Ovary (tissue), 10 donors: ENCODE data around the gene PSMA6. TPM values are rescaled to one million over a fixed set of nuclear protein-coding genes. Genes with fewer than 3 reads are reported as not detected.

Experiments
- DNase-seq, 5 donors: peaks; one replicate each; pipeline ENCODE4 v3.0.0-alpha.2; 2019 to 2020
- H3K27ac ChIP-seq, 2 donors: fragments of 200-600 bp; one replicate each; pipeline versions ENCODE4 v1.5.1 to v1.8.0; 2019 to 2022
- H3K27me3 ChIP-seq: fragments of 200-600 bp; one replicate; pipeline ENCODE4 v1.8.0; 2022
- H3K36me3 ChIP-seq: fragments of 200-600 bp; sonication (generic); one replicate; pipeline ENCODE4 v1.5.1; 2019
- H3K4me1 ChIP-seq: one replicate; pipeline ENCODE4 v1.8.1; 2013; ENCODE audit warnings: mild to moderate bottlenecking, moderate library complexity; ENCODE audit not compliant: insufficient read depth
- H3K4me3 ChIP-seq: fragments of 200-600 bp; sonication (generic); one replicate; pipeline ENCODE4 v1.5.1; 2017
- H3K9me3 ChIP-seq, 2 donors: fragments of 200-600 bp in 1 of 2; sonication (generic) in 1 of 2; one replicate each; pipeline versions ENCODE4 v1.5.1 to v1.8.1; 2013 to 2019; ENCODE audit warnings: mild to moderate bottlenecking in 1 of 2, moderate library complexity in 1 of 2
- CTCF ChIP-seq, 3 donors: fragments of 450-650 bp in 2 of 3; fragments of 200-600 bp in 1 of 3; IDR thresholded peaks; one replicate each; pipeline versions ENCODE4 v1.5.1 to v1.8.0; 2016 to 2022; ENCODE audit warnings: antibody characterized with exemption in 3 of 3, mild to moderate bottlenecking in 1 of 3
- EP300 ChIP-seq: sonication (generic); formaldehyde crosslinking; IDR thresholded peaks from one replicate; pipeline ENCODE4 v1.6.1; 2017; ENCODE audit warnings: antibody characterized with exemption
- POLR2A ChIP-seq: fragments of 450-650 bp; IDR thresholded peaks from one replicate; pipeline ENCODE4 v1.6.1; 2017; ENCODE audit warnings: antibody characterized with exemption, mild to moderate bottlenecking, moderate library complexity
- WGBS, 3 donors: extraction: QIAGEN DNeasy Blood & Tissue Kit in 1 of 3; methylation state at CpG; one replicate each; pipeline versions ENCODE4 v1.1.5 to v1.1.7; 2013 to 2017; 5-methylcytosine and 5-hydroxymethylcytosine counted together
- intact Hi-C, 4 donors: fragments of 100-400 bp; cut with DNase I; formaldehyde crosslinking; loops; one replicate each; pipeline versions ENCODE4 v1.11.0 to v1.15.1; 2022 to 2023
- long read RNA-seq, 3 donors: library from polyadenylated mRNA in 2 of 3; unstranded in 2 of 3; transcript quantifications; one replicate each; pipeline ENCODE4 v2.0.0 and lab custom pipeline, GENCODE V29; 2021 to 2026
- polyA plus RNA-seq, 2 donors: library from polyadenylated mRNA; stranded (reverse); fragments of 200-250 nt in 1 of 2; fragments of 350-450 nt in 1 of 2; fragmentation: Illumina TruSeq in 1 of 2; extraction: RNeasy Lipid Tissue Mini Kit (QIAGEN cat#74804) in 1 of 2; gene quantifications; one replicate each; pipeline ENCODE4 v1.2.3, GENCODE V29; 2013 to 2014
- total RNA-seq, 7 donors: library from RNA; depleted of rRNA in 2 of 7; stranded (reverse); fragments of >200 nt in 2 of 7; fragmentation: NEBNext Ultra II Directional in 3 of 7; extraction: Animal tissue kit (Norgen Biotek cat#: 25700) in 3 of 7; gene quantifications; one replicate each; pipeline versions ENCODE4 v1.1.0 to v1.2.4, GENCODE V29; 2016 to 2023
- donor health status: DM: no; HTN: no; CAD: no; lungs with moderate emphysema.
- donor health status: DM: no; HTN: no; CAD: no.
- donor health status: Bipolar disorder and iron deficiency.
- donor health status: DM: yes; HTN: yes; CAD: no.
- donor health status: DM: no; HTN: no; CAD: no.
- donor health status: DM: yes; HTN: yes; CAD: no.

Gene PSMA6
- total RNA-seq = 100 to 1,000 TPM in 4 of 7 donors, 10 to 100 TPM in 3; 85.2 to 157 (median 102) TPM
- 100 to 1,000 TPM; 101 to 156 TPM for polyA plus RNA-seq
- long read RNA-seq, donor 1, transcript PSMA6-208 (4 exons, 655 nt) = minor isoform, 5 of 192 reads
- long read RNA-seq, donor 1, transcript PSMA6-201 (7 exons, 1,029 nt) = major isoform, 177 of 192 reads
- long read RNA-seq, donor 1, partial matches to known transcripts = 2 of 192 reads
- long read RNA-seq, donor 1, other reads (novel, unspliced or antisense) = 4 of 192 reads
- long read RNA-seq, donor 2, full-length matches to known transcripts = 165 of 171 reads
- long read RNA-seq, donor 2, partial matches to known transcripts = 6 of 171 reads
- long read RNA-seq, donor 2, other reads (novel, unspliced or antisense) = 0 of 171 reads
- long read RNA-seq, donor 3, full-length matches to known transcripts = 114 of 118 reads
- long read RNA-seq, donor 3, partial matches to known transcripts = 2 of 118 reads
- long read RNA-seq, donor 3, other reads (novel, unspliced or antisense) = 2 of 118 reads

- 0% methylated on average over 31 to 40 of the region's 40 CpGs for WGBS, 3 donors
- H3K27me3 ChIP-seq = no peaks in the 10 kb centered on the region
- peaks cover 5% of the 10 kb centered on the region for H3K4me1 ChIP-seq
- H3K9me3 ChIP-seq = no peaks in the 10 kb centered on the region
- H3K36me3 ChIP-seq = no peaks in the 10 kb centered on the region
- intact Hi-C loops = loop anchor here in 2 of 4 donors (2.0 to 10.0 kb wide), 2 partner anchors 113 kb away; partner anchors contain the start of gene NFKBIA (in 2 of the 2)
- TF ChIP-seq EP300 (no peak), CTCF (IDR thresholded peaks at IDR 0.05) (no peak), POLR2A (peak; percentile 54)
- peak within 1 kb of the TSS; percentile 84 for H3K4me3 ChIP-seq
- H3K27ac ChIP-seq = peak within 1 kb of the TSS; percentile 15 to 49
- peak; percentile 98 to 99 (median 98) for DNase-seq
These were observed at the start of gene PSMA6 for GRCh38 chr14:35292051-35292769. PSMA6 (plus strand) TSS chr14:35292382; CDS start chr14:35292477, 95 bp downstream.

- H3K27ac ChIP-seq = no peak overlapping the region
- H3K4me3 ChIP-seq = no peak overlapping the region
- WGBS, 3 donors = 83 to 89% (median 89%) methylated on average over 5 of the region's 5 CpGs
- TF ChIP-seq CTCF (IDR thresholded peaks at IDR 0.05) (no peak), POLR2A (no peak), EP300 (no peak)
- intact Hi-C loops = no loop called here
- no peaks in the 10 kb centered on the region for H3K36me3 ChIP-seq
- H3K9me3 ChIP-seq = no peaks in the 10 kb centered on the region
- H3K27me3 ChIP-seq = no peaks in the 10 kb centered on the region
- no peaks in the 10 kb centered on the region for H3K4me1 ChIP-seq
- no peak for DNase-seq
These were observed 49.4 kb upstream of the PSMA6 start for GRCh38 chr14:35242599-35243311.

- TF ChIP-seq POLR2A (no peak), EP300 (no peak), CTCF (IDR thresholded peaks at IDR 0.05) (no peak)
- no peak for DNase-seq
- no peaks in the 10 kb centered on the region for H3K9me3 ChIP-seq
- no peak overlapping the region for H3K4me3 ChIP-seq
- WGBS, 3 donors = 85 to 90% (median 86%) methylated on average over 2 of the region's 2 CpGs
- H3K27me3 ChIP-seq = no peaks in the 10 kb centered on the region
- H3K36me3 ChIP-seq = no peaks in the 10 kb centered on the region
- H3K27ac ChIP-seq = no peak overlapping the region
- no peaks in the 10 kb centered on the region for H3K4me1 ChIP-seq
- intact Hi-C loops = no loop called here
These were observed 48.2 kb upstream of the PSMA6 start for GRCh38 chr14:35243956-35244355.

- no peak overlapping the region for H3K27ac ChIP-seq
- WGBS, 3 donors = 96 to 98% (median 97%) methylated on average over 4 of the region's 4 CpGs
- no peak for DNase-seq
These were observed 47.6 kb upstream of the PSMA6 start for GRCh38 chr14:35244542-35244941.

More at GRCh38 chr14:35244542-35244941, 47.6 kb upstream of the PSMA6 start:
- intact Hi-C loops = no loop called here
- Histone ChIP-seq H3K27me3 (no peaks in the 10 kb centered on the region), H3K36me3 (no peaks in the 10 kb centered on the region), H3K9me3 (no peaks in the 10 kb centered on the region), H3K4me3 (no peak overlapping the region), H3K4me1 (no peaks in the 10 kb centered on the region)
- TF ChIP-seq EP300 (no peak), POLR2A (no peak), CTCF (IDR thresholded peaks at IDR 0.05) (no peak)
